ENCODE results near the gene IRS1. TPM values are rescaled to one million over a fixed set of nuclear protein-coding genes. Genes with fewer than 3 reads are reported as not detected.

The IRS1 gene
- polyA plus RNA-seq, 1 of the 3 experiments (the other 2 are of a cell fraction), result 16.5 TPM

DNA sequence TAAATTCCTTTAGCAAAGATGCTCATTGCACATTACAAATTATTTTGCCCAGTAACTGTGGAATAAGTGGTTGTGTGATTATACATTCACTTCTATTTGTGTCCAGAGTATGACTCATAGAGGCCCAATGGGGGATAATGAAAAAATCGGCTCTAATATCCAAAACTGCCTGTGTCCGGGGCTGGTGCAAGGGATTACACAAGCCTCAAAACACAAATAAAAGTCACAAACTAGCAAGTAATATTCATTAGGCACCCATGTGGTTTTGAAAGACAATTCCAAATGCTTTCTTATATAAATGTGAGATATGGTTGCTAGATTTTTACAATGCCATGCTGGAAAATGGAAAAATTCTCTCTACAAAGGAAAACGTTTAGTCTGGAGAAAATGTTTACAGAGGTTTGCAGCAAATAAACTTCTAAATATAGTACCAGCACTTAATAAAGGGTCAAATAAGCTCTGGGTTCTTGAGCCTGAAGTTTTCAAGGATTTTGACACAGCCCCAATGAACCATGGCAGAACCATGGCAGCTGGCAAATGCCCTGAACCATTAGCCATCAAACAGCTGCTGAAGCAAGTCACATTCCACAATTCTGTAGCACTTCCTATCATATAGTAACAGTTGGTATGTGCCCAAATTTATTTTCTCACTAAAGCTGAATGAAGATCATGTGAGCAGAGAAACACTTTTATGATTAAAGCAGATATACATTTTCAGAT, 40.5 kb downstream of the IRS1 start:
- H3K36me3 ChIP-seq (replicated peaks in 1 of 2; ENCODE audit: control insufficient read depth in 1 of 2, insufficient read depth in 2 of 2, low read length in 1 of 2), result no peaks in the 10 kb centered on the region
- CTCF ChIA-PET, result no interaction called here

GRCh38 chr2:226756131-226756530, 43.5 kb downstream of the IRS1 start:
- no peak for DNase-seq
- Histone ChIP-seq H3K79me2 (ENCODE audit: insufficient read depth) (peaks cover 91% of the 10 kb centered on the region; the same call in 1 of the 2 replicates), H3K9ac (no peak overlapping the region), H3K4me3 (ENCODE audit: low read depth in 2 of 2, low read length in 1 of 2) (no peak overlapping the region), H3K27me3 (ENCODE audit: insufficient read depth) (no peaks in the 10 kb centered on the region), H3K9me3 (no peaks in the 10 kb centered on the region), H4K20me1 (ENCODE audit: insufficient read depth) (peaks cover 3% of the 10 kb centered on the region; the same call in 1 of the 2 replicates), H3K9me2 (no peaks in the 10 kb centered on the region), H3K4me1 (ENCODE audit: control insufficient read depth in 1 of 2, insufficient read depth in 2 of 2, low read depth in 1 of 2, low read length in 1 of 2) (peaks cover 2 to 27% of the 10 kb centered on the region in 2 experiments; a peak in 3 of 4 replicates), H3K36me3 (replicated peaks in 1 of 2; ENCODE audit: control insufficient read depth in 1 of 2, insufficient read depth in 2 of 2, low read length in 1 of 2) (peaks cover 0 to 3% of the 10 kb centered on the region in 2 experiments), H3K4me2 (no peak overlapping the region), H3F3A (replicated peaks; ENCODE audit: insufficient read depth) (peaks cover 10% of the 10 kb centered on the region), H2AFZ (ENCODE audit: low read depth) (no peak overlapping the region), H3K27ac (ENCODE audit: low read depth in 2 of 2, low read length in 1 of 2) (peak overlapping the region in 1 of 2 experiments; percentile 40; a peak in 2 of 4 replicates)
- ChIA-PET POLR2A (no interaction called here), CTCF (no interaction called here)
- peak; percentile 34; the same call in 1 of the 2 replicates for TF ChIP-seq JUND (IDR thresholded peaks at IDR 0.05)
- TF ChIP-seq USF1 (IDR thresholded peaks at IDR 0.05; ENCODE audit: borderline replicate concordance, low read depth), result no peak
- peak; percentile 59; the same call in 1 of the 2 replicates for TF ChIP-seq FOSL2 (IDR thresholded peaks at IDR 0.05; ENCODE audit: borderline replicate concordance, low read depth)
- 60% methylated on average over 2 of the region's 2 CpGs for WGBS (ENCODE audit: low lambda C conversion rate)

More for the DNA sequence above, 40.5 kb downstream of the IRS1 start:
- peaks cover 23% of the 10 kb centered on the region for H3F3A ChIP-seq (replicated peaks; ENCODE audit: insufficient read depth)
- H3K4me3 ChIP-seq (ENCODE audit: low read depth in 2 of 2, low read length in 1 of 2), result no peak overlapping the region
- no peak overlapping the region for H3K9ac ChIP-seq
- no peaks in the 10 kb centered on the region for H3K27me3 ChIP-seq (ENCODE audit: insufficient read depth)
- POLR2A ChIA-PET, result no interaction called here
- peaks cover 81% of the 10 kb centered on the region; the same call in 1 of the 2 replicates for H3K79me2 ChIP-seq (ENCODE audit: insufficient read depth)
- DNase-seq, result no peak
- TF ChIP-seq MEF2A (IDR thresholded peaks at IDR 0.05; ENCODE audit: borderline replicate concordance, low read depth) (peak; percentile 31; the same call in 1 of the 2 replicates), SMC3 (IDR thresholded peaks at IDR 0.05; ENCODE audit: low read depth, low read length) (no peak), FOSL2 (IDR thresholded peaks at IDR 0.05; ENCODE audit: borderline replicate concordance, low read depth) (peak; percentile 26; the same call in 1 of the 2 replicates), NFIC (IDR thresholded peaks at IDR 0.05; ENCODE audit: borderline replicate concordance) (no peak), ELF1 (IDR thresholded peaks at IDR 0.05) (no peak), GATA2 (CRISPR knock-in tag; IDR thresholded peaks at IDR 0.05) (no peak), EP300 (IDR thresholded peaks at IDR 0.05; ENCODE audit: borderline replicate concordance in 1 of 2, low read depth in 1 of 2, low read length in 1 of 2) (0 out of 4 replicates have a peak, but pooled peaks of 1 of the 2 experiments have one; percentile 5), JUND (IDR thresholded peaks at IDR 0.05) (peak; percentile 42; the same call in 1 of the 2 replicates)
- TF ChIP-seq, protein P1, sequence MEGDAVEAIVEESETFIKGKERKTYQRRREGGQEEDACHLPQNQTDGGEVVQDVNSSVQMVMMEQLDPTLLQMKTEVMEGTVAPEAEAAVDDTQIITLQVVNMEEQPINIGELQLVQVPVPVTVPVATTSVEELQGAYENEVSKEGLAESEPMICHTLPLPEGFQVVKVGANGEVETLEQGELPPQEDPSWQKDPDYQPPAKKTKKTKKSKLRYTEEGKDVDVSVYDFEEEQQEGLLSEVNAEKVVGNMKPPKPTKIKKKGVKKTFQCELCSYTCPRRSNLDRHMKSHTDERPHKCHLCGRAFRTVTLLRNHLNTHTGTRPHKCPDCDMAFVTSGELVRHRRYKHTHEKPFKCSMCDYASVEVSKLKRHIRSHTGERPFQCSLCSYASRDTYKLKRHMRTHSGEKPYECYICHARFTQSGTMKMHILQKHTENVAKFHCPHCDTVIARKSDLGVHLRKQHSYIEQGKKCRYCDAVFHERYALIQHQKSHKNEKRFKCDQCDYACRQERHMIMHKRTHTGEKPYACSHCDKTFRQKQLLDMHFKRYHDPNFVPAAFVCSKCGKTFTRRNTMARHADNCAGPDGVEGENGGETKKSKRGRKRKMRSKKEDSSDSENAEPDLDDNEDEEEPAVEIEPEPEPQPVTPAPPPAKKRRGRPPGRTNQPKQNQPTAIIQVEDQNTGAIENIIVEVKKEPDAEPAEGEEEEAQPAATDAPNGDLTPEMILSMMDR (IDR thresholded peaks at IDR 0.05), result no peak
- no peak overlapping the region for H3K4me2 ChIP-seq
- no peak overlapping the region for H2AFZ ChIP-seq (ENCODE audit: low read depth)
- H3K9me3 ChIP-seq, result no peaks in the 10 kb centered on the region
- H3K4me1 ChIP-seq (ENCODE audit: control insufficient read depth in 1 of 2, insufficient read depth in 2 of 2, low read depth in 1 of 2, low read length in 1 of 2), result peaks cover 0 to 27% of the 10 kb centered on the region in 2 experiments; a peak in 2 of 4 replicates
- H3K27ac ChIP-seq (ENCODE audit: low read depth in 2 of 2, low read length in 1 of 2), result peak overlapping the region in 1 of 2 experiments; percentile 14; a peak in 2 of 4 replicates
- no peaks in the 10 kb centered on the region for H3K9me2 ChIP-seq
- WGBS (ENCODE audit: low lambda C conversion rate), result 54% methylated on average over 3 of the region's 3 CpGs
- peaks cover 3% of the 10 kb centered on the region; the same call in 1 of the 2 replicates for H4K20me1 ChIP-seq (ENCODE audit: insufficient read depth)
